Measurements from ENCODE around the gene NR2F1-AS1. TPM values are rescaled to one million over a fixed set of nuclear protein-coding genes. Genes with fewer than 3 reads are reported as not detected.

The NR2F1-AS1 gene
- total RNA-seq, 1 experiment from 2014 or later, result 1.7 TPM

DNA sequence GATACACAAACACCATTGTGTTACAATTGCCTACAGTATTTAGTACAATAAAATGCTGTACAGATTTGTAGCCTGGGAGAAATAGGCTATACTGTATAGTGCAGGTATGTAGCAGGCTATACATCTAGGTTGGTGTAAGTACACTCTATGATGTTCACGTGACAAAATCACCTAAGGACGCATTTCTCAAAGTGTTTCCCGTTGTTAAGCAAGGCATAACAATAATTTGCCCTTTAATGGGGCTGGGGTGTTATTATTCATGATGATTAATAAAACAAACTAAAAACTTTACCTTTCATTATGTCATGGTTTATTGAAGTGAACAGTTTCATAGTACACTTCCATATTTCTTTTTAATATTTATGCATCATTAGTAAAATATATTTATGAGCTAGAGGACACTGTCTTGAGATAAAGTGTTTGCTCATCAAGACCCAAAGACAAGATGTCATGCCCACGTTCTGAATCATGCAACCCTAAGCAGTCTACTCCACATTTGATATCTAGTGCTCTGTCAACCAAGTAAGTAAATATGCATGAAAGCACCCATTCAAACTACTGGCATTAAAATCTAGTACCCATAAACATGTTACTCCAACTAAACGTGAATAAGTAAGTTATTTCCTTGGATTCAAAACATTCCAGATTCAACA, 220.5 kb downstream of the NR2F1-AS1 start:
- Histone ChIP-seq H3K4me2 (ENCODE audit: low read depth, low read length, poor library complexity, severe bottlenecking) (no peak overlapping the region), H3K27ac (ENCODE audit: low read length) (no peak overlapping the region), H3K9ac (ENCODE audit: low read length) (no peak overlapping the region), H3K9me3 (ENCODE audit: low read length) (no peaks in the 10 kb centered on the region), H3K79me2 (ENCODE audit: low read length) (no peaks in the 10 kb centered on the region), H4K20me1 (ENCODE audit: insufficient read depth, low read depth, low read length) (no peaks in the 10 kb centered on the region), H3K4me3 (ENCODE audit: low read length) (no peak overlapping the region), H3K27me3 (ENCODE audit: low read length) (no peaks in the 10 kb centered on the region), H3K9me2 (replicated peaks; ENCODE audit: insufficient read depth, low read length) (no peaks in the 10 kb centered on the region), H3K36me3 (ENCODE audit: insufficient read depth, low read length) (no peaks in the 10 kb centered on the region), H2AFZ (ENCODE audit: low read length) (no peak overlapping the region), H3K4me1 (ENCODE audit: low read length) (no peaks in the 10 kb centered on the region)
- DNase-seq, result no peak

DNA sequence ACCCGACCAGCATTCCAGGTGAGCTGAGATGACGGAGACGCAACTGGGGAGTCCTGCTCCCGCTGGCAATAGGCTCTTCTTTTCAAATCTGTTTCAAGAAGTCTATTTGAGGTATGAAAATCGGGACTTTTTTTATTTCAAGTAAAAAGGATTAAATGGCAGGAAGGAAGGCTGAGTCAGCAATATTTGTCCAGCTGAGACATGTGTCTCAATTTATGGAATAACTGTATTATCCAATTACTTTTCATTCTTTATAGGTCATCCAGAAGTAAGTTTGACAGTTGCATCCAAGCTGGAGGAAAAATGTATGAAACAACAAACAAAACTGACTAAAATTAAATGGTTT, 221.1 kb downstream of the NR2F1-AS1 start:
- H2AFZ ChIP-seq (ENCODE audit: low read length), result no peak overlapping the region
- no peaks in the 10 kb centered on the region for H3K79me2 ChIP-seq (ENCODE audit: low read length)
- no peaks in the 10 kb centered on the region for H3K4me1 ChIP-seq (ENCODE audit: low read length)
- no peaks in the 10 kb centered on the region for H3K27me3 ChIP-seq (ENCODE audit: low read length)
- no peak overlapping the region for H3K9ac ChIP-seq (ENCODE audit: low read length)
- H3K36me3 ChIP-seq (ENCODE audit: insufficient read depth, low read length), result no peaks in the 10 kb centered on the region
- no peak overlapping the region for H3K27ac ChIP-seq (ENCODE audit: low read length)
- no peak overlapping the region for H3K4me2 ChIP-seq (ENCODE audit: low read depth, low read length, poor library complexity, severe bottlenecking)
- DNase-seq, result no peak
- H3K4me3 ChIP-seq (ENCODE audit: low read length), result no peak overlapping the region
- H4K20me1 ChIP-seq (ENCODE audit: insufficient read depth, low read depth, low read length), result no peaks in the 10 kb centered on the region
- H3K9me2 ChIP-seq (replicated peaks; ENCODE audit: insufficient read depth, low read length), result no peaks in the 10 kb centered on the region
- H3K9me3 ChIP-seq (ENCODE audit: low read length), result no peaks in the 10 kb centered on the region

Other genes with a start within 250 kb of the NR2F1-AS1 start
- not detected in 2 replicates for gene NR2F1, start 2.0 kb upstream of the NR2F1-AS1 start, total RNA-seq (2014; rRNA removed; shearing (Covaris generic); ENCODE audit: low replicate concordance)
- 0.94 and 3.3 TPM in 2 replicates for gene POU5F2, start 160.4 kb upstream of the NR2F1-AS1 start, total RNA-seq (2014; rRNA removed; shearing (Covaris generic); ENCODE audit: low replicate concordance)